ENCODE results near the gene BCL11A. TPM values are rescaled to one million over a fixed set of nuclear protein-coding genes. Genes with fewer than 3 reads are reported as not detected.

BCL11A gene
- total RNA-seq, 1 donor from 2014 or later: 31.6 TPM

- ATAC-seq (ENCODE audit: poor library complexity) (no peak), DNase-seq (no peak)
- intact Hi-C loops (cut with DNase I): no loop called here
Measured at GRCh38 chr2:60483401-60483800, 70.1 kb downstream of the BCL11A start.

- ATAC-seq (ENCODE audit: poor library complexity): no peak
- intact Hi-C loops (cut with DNase I): no loop called here
- DNase-seq: no peak
Measured at GRCh38 chr2:60482222-60482621, 71.2 kb downstream of the BCL11A start.

- no peak for DNase-seq
- intact Hi-C loops (cut with DNase I): no loop called here
- no peak for ATAC-seq (ENCODE audit: poor library complexity)
Measured at GRCh38 chr2:60481257-60481656, 72.2 kb downstream of the BCL11A start.

GRCh38 chr2:60480089-60480773 is 73.2 kb downstream of the BCL11A start:
- ATAC-seq (ENCODE audit: poor library complexity): no peak
- intact Hi-C loops (cut with DNase I): no loop called here
- no peak for DNase-seq

GRCh38 chr2:60479226-60480088 is 74.0 kb downstream of the BCL11A start:
- DNase-seq (no peak), ATAC-seq (ENCODE audit: poor library complexity) (no peak)
- intact Hi-C loops (cut with DNase I): no loop called here

- intact Hi-C loops (cut with DNase I): no loop called here
- no peak for DNase-seq
- peak; percentile 30 for ATAC-seq (ENCODE audit: poor library complexity)
Measured at GRCh38 chr2:60478660-60479059, 74.8 kb downstream of the BCL11A start.

- DNase-seq (no peak), ATAC-seq (ENCODE audit: poor library complexity) (peak; percentile 26)
- intact Hi-C loops (cut with DNase I): no loop called here
Measured at GRCh38 chr2:60476206-60476954, 77.1 kb downstream of the BCL11A start.

GRCh38 chr2:60475123-60475830 is 78.2 kb downstream of the BCL11A start:
- ATAC-seq (ENCODE audit: poor library complexity) (no peak), DNase-seq (no peak)
- intact Hi-C loops (cut with DNase I): no loop called here

GRCh38 chr2:60474301-60474700 is 79.2 kb downstream of the BCL11A start:
- DNase-seq (no peak), ATAC-seq (ENCODE audit: poor library complexity) (no peak)
- intact Hi-C loops (cut with DNase I): no loop called here

GRCh38 chr2:60473546-60473945 is 79.9 kb downstream of the BCL11A start:
- ATAC-seq (ENCODE audit: poor library complexity) (no peak), DNase-seq (no peak)
- intact Hi-C loops (cut with DNase I): no loop called here

GRCh38 chr2:60472663-60473289 is 80.7 kb downstream of the BCL11A start:
- DNase-seq (no peak), ATAC-seq (ENCODE audit: poor library complexity) (no peak)
- intact Hi-C loops (cut with DNase I): no loop called here

- ATAC-seq (ENCODE audit: poor library complexity) (peak; percentile 85), DNase-seq (peak; percentile 61)
- intact Hi-C loops (cut with DNase I): no loop called here
Measured at GRCh38 chr2:60472041-60472440, 81.4 kb downstream of the BCL11A start.

GRCh38 chr2:60470340-60470739 is 83.1 kb downstream of the BCL11A start:
- DNase-seq (no peak), ATAC-seq (ENCODE audit: poor library complexity) (no peak)
- intact Hi-C loops (cut with DNase I): no loop called here

GRCh38 chr2:60469536-60470317 is 83.7 kb downstream of the BCL11A start:
- DNase-seq (no peak), ATAC-seq (ENCODE audit: poor library complexity) (no peak)
- intact Hi-C loops (cut with DNase I): no loop called here

GRCh38 chr2:60468382-60469085 is 84.9 kb downstream of the BCL11A start:
- intact Hi-C loops (cut with DNase I): no loop called here
- no peak for DNase-seq
- no peak for ATAC-seq (ENCODE audit: poor library complexity)

GRCh38 chr2:60466161-60466702 is 87.2 kb downstream of the BCL11A start:
- no peak for ATAC-seq (ENCODE audit: poor library complexity)
- no peak for DNase-seq
- intact Hi-C loops (cut with DNase I): no loop called here

GRCh38 chr2:60465736-60466135 is 87.7 kb downstream of the BCL11A start:
- ATAC-seq (ENCODE audit: poor library complexity) (no peak), DNase-seq (no peak)
- intact Hi-C loops (cut with DNase I): no loop called here

Measured in Right ventricle myocardium superior (tissue), 1 donor.